HL-60/S4 treated with phorbol 12-myristate 13-acetate at 8.2 ng/mL for 4 days and 3 days (cell line): ENCODE results near the gene SNCB.

ENCODE experiments used
- in situ Hi-C: fragments of 300-500 bp; cut with MboI; formaldehyde crosslinking; loops from 2 replicates; pipeline ENCODE4 v1.15.0; 2022; ENCODE audit warnings: low sequenced_read_pairs

The SNCB gene

DNA sequence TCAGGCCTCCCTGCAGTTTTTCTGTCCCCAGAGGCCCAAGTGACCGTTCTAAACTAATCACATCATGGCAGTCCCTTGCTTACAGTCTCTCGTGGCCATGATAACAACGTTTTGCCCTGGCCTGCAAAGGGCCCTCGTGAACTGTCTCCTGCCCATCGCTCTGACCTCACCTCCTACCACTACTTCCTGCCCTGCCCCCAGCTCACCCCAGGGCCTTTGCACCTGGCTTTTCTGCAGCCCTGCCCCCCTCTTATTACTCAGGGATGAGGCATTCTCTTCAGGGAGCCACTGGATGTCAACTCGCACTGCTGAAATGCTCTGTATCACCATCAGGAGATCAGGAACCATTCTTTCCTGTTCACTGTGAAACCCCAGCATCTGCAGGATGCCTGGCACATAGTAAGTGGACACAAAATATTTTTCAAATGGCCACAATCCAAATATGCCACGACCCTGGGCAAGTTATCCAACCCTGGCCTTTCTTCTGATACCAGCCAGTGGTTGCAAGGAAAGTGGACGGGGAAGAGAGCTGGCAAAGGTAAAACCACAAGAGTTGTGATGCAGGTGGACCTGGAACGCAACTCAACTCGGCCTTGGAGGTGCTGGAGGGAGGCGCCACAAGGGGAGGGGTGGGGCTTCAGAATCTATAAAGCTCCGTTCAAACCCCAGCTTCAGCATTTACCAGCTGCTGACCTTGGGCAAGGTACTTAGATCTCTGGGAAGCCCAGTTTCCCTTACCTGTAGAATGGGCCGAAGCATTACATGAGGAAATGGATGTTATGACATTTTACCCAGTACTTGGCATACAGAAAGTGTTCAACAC is 1.7 kb downstream of the SNCB start:
- in situ Hi-C loops: no loop called here

GRCh38 chr5:176627582-176627981 is 2.8 kb downstream of the SNCB start:
- in situ Hi-C loops: no loop called here

DNA sequence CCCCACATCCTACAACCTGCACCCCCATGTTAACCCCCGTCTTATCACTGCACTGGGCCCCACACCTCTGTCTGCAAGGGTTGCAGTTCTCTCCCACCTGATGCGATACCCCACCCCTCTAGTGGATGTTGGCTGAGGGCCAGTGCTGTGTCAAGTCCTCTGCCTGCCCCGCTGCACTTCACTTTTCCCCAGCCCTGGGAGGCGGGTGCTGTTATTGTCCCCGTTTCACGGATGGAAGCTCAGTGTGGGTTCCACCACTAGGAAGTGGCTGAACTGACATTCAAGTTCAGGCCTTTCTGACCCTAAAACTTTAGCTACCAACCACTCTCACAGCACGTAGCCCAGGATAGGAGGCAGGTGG is 3.5 kb downstream of the SNCB start:
- in situ Hi-C loops: no loop called here

- in situ Hi-C loops: no loop called here
Measured at GRCh38 chr5:176625966-176626875, 4.1 kb downstream of the SNCB start.

- in situ Hi-C loops: no loop called here
Measured at GRCh38 chr5:176625512-176625911, 4.8 kb downstream of the SNCB start.

GRCh38 chr5:176624938-176625337 is 5.4 kb downstream of the SNCB start:
- in situ Hi-C loops: no loop called here

DNA sequence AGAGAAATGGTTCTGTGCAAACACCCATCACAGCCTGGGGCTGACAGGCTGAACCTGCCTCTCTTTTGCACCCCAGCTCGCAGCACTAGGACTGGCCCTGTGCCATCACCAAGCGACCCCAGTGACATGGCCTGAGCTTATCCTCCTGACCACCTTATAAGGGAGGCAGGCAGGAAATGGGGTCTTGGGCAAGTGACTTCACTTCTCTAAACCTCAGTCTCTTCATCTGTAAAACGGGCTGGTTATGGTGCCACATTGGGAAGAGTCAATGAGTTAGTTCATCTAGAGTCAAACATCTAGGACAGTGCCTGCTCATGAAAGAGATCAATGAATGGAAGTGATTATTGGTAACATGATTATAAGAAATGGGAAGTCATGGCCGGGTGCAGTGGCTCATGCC is 6.2 kb downstream of the SNCB start:
- in situ Hi-C loops: no loop called here

- in situ Hi-C loops: no loop called here
Measured at GRCh38 chr5:176621661-176622079, 8.7 kb downstream of the SNCB start.

GRCh38 chr5:176620333-176620981 is 9.9 kb downstream of the SNCB start:
- in situ Hi-C loops: no loop called here

GRCh38 chr5:176619569-176620332 is 10.6 kb downstream of the SNCB start:
- in situ Hi-C loops: no loop called here

DNA sequence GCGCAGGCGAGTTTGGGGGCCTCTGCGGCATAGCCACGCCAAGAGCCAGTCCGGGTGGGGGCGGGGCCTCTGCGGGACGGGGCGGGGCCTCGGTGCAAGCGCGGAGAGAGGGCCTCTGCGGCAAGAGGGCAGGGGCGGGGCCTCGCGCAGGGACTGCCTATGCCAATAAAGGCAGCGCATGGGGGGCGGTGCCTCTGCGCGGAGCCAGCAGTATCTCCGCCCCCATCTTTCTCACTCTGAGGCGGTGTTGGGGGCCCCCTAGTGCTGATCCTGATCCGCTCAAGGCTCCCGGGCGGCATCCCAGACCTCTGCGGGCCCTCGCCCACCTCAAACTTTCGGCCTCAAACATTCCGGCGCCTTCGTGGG is 11.1 kb downstream of the SNCB start:
- in situ Hi-C loops: no loop called here

DNA sequence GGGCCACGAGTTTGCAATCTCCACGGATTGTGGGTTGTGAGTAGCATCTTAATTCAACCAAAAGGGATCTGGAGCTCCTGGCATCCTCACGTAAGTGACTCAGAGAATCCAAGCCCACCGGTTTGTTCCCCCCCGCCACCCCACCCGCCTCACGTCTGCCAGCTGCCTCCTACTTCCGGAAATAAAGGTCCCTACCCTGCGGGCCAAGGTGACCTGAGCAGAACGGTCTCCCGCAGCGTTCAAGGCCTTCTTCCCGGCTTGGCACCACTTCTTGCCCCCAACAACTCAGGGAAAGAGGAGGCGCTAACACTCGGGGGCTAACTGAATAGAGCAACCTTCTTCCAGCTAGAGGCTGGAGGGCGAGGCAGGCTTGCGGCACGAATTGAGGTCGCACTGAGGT is 11.6 kb downstream of the SNCB start:
- in situ Hi-C loops: no loop called here

DNA sequence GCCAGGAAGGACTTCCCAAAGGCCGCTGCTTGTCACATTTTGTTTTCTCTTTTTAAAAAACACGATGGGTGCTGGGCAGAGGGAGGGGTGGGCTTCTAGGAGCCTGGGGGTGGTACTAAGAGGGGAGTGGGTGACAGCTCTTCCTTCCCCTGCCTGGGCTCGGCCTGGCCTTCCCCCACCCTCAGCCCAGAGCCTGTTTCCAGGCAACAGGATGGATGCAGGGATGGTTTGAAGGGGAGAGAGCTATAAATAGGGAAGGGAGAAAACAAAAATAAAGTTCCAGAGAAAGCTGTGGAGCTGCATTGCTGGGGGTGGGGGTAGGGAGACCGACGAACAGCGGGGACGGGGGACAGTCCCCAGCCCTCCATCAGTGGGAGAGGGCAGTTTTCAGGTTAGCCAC is 13.8 kb downstream of the SNCB start:
- in situ Hi-C loops: no loop called here

DNA sequence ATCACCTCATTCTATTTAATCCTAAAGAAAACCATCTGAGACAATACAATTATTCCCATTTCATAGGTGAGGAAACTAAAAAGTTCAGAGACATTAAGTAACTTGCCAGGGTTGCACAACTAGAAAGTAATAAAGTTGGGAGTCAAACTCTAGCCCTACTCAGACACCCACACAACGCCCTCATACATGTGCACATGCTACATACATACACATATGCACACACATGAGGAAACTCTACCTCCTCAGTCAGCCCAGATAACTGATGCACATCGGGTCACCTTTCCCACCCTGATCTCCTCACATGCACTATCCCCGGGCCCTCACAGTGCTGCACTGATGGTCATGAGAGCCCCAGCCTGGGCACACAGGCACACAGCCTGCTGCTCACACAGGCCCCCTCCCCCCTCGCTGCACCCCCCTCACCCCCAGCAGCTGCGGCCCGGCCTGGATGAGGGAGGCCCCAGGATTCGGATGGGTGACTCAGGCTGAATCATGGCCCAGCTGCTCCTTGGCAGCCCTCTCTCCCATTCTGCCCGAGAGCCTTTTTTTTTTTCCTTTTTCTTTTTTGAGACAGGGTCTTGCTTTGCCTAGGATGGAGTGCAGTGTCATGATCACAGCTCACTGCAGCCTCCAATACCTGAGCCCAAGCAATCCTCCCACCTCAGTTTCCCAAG is 15.4 kb downstream of the SNCB start:
- in situ Hi-C loops: no loop called here

- in situ Hi-C loops: no loop called here
Measured at GRCh38 chr5:176612855-176613254, 17.5 kb downstream of the SNCB start.

GRCh38 chr5:176612008-176612407 is 18.3 kb downstream of the SNCB start:
- in situ Hi-C loops: no loop called here

DNA sequence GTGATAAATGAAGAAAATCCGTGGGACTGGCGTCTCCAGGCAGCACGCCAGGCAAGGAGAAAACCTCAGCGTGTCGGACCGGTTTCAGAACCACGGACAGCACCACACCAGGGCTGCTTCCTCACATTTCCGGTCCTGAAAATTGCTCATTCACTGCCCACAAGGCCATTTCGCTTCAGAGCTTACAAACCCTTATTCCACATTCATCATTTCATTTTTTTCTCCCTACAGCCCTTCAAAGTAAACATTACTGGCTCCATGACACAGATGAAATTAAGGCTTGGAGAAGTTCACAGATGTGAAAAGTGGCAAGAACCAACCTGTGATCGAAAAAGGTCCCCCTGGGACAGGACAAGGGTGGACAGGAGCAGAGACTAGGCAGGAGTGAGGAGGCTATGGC is 18.9 kb downstream of the SNCB start:
- in situ Hi-C loops: no loop called here

GRCh38 chr5:176610435-176610773 is 19.9 kb downstream of the SNCB start:
- in situ Hi-C loops: no loop called here

GRCh38 chr5:176609724-176610434 is 20.5 kb downstream of the SNCB start, which contains the start of gene GPRIN1:
GPRIN1 (minus strand) TSS chr5:176610156; CDS start chr5:176599834, 10,322 bp downstream.
- in situ Hi-C loops: no loop called here
